PC-3 (cell line): ENCODE data around the gene SYMPK.

Source experiments
- CTCF ChIP-seq: fragments of 300-600 bp; sonication (generic); conservative IDR thresholded peaks from 2 replicates; pipeline ENCODE4 v1.5.1; 2017; ENCODE audit warnings: antibody characterized with exemption, low read depth, mild to moderate bottlenecking, low read length
- EZH2 ChIP-seq: fragments of 300-600 bp; sonication (generic); IDR thresholded peaks from one replicate; pipeline ENCODE4 v1.6.1; 2017; ENCODE audit warnings: antibody characterized with exemption, mild to moderate bottlenecking, low read length; ENCODE audit not compliant: unreplicated experiment
- EZH2phosphoT487 ChIP-seq: fragments of 300-600 bp; sonication (generic); IDR thresholded peaks from 2 replicates; pipeline ENCODE4 v1.6.1; 2018; ENCODE audit warnings: mild to moderate bottlenecking, antibody characterized with exemption, low read length, borderline replicate concordance

GRCh38 chr19:45769821-45770191 is 93.1 kb downstream of the SYMPK start:
- TF ChIP-seq CTCF (no peak), EZH2 (no peak), EZH2phosphoT487 (no peak)
